Fibroblast of pulmonary artery (primary cell): ENCODE results near the gene B3GNT8.

ENCODE experiments used
- DNase-seq: peaks from one replicate; pipeline ENCODE4 v3.0.0-alpha.2; 2010; ENCODE audit warnings: low read depth
- H3K4me3 ChIP-seq: replicated peaks from 2 replicates; pipeline ENCODE4 v1.5.1; 2011; ENCODE audit warnings: low read depth, mild to moderate bottlenecking, control low read depth, low read length, moderate library complexity
- CTCF ChIP-seq: IDR thresholded peaks from 2 replicates; pipeline ENCODE4 v1.5.1; 2011; ENCODE audit warnings: mild to moderate bottlenecking, control low read depth, low read length, inconsistent platforms; ENCODE audit errors: missing control alignments

Gene B3GNT8

DNA sequence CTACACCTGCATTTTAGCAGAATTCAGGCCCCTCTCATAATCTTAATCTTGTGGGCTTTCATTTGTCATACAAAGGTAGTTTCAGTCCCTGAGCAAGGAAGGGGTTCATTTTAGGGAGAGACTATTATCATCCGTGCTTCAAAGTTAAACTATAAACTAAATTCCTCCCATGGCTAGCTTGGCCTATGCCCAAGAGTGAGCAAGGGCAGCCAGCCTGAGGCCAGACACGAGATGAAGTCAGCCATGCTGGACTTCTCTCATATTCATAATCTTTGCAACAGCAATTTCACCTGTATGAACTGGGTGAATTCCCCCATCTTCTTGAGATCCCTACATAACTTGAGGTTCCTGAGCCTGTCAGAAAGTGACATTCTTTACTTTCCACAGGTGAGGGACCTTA is 28.8 kb upstream of the B3GNT8 start:
- TF ChIP-seq CTCF: no peak
- no peak overlapping the region for H3K4me3 ChIP-seq
- DNase-seq: no peak

DNA sequence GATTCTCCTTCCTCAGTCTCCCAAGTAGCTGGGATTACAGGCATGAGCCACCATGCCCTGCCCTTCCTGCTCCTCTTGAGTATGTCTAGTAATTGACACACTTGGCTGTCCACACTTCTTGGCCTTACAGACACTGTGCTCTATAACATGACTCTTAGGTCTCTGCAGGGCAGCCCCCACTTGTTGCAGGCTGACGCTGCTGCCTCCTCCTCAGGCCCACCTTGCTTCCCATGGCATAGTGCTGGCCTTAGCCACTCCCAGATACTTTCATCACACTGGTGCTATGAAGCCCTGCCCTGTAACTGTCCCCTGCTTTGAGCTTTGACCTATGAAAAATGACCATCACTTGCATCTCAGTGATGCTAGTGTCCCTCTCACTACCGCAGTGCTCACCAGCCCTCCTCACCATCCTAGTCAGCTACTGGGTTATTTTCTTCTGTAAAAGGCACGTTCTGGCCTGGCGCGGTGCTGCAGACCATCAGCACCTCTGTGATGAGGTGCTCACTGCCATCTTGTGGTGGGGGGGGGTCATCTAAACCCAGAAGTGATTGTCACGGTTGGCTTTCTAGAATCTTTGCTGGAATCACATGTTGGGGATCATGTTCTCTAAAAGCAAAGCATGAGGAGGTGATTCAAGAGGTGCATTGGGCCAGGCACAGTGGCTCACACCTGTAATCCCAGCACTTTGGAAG is 25.6 kb upstream of the B3GNT8 start:
- TF ChIP-seq CTCF: no peak
- H3K4me3 ChIP-seq: no peak overlapping the region
- no peak for DNase-seq

DNA sequence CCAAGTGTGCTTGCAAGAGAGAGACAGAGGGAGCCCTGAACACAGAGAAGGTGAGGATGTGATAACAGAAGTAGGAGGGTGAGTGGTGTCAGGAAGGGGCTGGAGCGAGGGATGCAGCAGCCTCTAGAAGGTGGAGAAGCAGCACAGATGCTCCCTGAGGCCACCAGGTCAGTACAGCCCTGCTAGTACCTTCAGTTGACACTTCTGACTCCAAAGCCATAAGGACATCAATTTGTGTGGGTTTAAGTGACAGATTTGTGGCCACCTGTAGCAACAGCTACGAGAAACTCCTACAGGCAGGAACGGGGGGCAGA is 22.6 kb upstream of the B3GNT8 start:
- no peak overlapping the region for H3K4me3 ChIP-seq
- no peak for DNase-seq
- no peak for TF ChIP-seq CTCF

DNA sequence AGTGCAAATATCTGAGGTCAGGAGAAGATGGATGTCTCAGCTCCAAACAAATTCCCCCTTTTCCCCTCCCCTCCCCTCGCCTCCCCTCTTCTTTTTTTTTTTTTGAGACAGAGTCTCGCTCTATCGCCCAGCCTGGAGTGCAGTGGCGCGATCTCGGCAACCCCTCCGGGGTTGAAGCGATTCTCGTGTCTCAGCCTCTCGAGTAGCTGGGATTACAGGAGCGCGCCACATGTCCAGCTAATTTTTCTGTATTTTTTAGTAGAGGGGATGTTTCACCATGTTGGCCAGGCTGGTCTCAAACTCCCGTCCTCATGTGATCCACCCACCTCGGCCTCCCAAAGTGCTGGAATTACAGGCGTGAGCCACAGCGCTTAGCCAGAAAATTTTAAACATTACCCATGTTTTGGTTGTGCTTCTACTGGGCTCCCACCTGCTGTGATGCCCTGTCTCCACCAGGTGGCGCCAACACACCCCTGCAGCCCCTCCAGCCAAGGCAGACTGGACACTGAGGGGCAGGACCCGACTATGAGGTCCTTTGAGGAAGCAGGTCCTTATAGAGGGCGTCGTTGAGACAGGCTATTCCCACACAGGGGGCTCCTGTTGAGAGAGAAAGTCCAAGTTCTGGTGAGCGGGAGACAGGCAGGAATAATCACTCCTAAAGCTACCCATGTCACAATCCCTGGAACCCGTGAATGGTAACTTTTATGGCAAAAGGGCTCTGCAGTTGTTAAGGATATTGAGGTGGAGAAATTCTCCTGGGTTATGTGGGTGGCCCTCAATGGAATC is 22.1 kb upstream of the B3GNT8 start:
- peak overlapping the region; percentile 29 for H3K4me3 ChIP-seq
- peak; percentile 78 for DNase-seq
- TF ChIP-seq CTCF: peak; percentile 96

- H3K4me3 ChIP-seq: no peak overlapping the region
These were observed 20.7 kb upstream of the B3GNT8 start for GRCh38 chr19:41447732-41448332.

DNA sequence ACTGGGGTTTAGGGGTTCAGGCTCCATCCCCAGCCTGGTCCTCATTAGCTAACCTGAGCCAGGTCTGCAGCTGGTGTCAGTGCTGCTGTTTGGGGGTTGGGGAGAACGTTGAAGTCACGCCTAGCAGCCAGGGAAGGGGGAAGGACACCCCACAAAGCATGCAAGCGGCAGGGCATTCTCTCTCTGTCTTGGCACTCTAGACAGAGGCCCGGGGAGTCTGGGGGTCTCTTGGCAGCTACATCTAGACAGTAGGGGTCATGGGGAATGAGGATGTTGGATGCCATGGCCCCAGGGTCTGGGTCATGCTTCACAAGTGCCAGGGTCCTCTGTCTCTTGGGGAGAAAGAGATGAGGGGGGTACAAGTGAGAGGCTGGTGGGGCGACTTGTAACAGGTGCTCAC is 18.4 kb upstream of the B3GNT8 start:
- no peak overlapping the region for H3K4me3 ChIP-seq
- DNase-seq: no peak
- TF ChIP-seq CTCF: no peak

More at GRCh38 chr19:41447732-41448332, 20.7 kb upstream of the B3GNT8 start:
- no peak for DNase-seq
- TF ChIP-seq CTCF: peak; percentile 9
